Tibial nerve (tissue), 4 donors: Measurements from ENCODE around the gene SLC6A4. TPM values are rescaled to one million over a fixed set of nuclear protein-coding genes. Genes with fewer than 3 reads are reported as not detected.
"Not testable (repeated sequence)": the region's sequence is repeated elsewhere in the genome, so short reads cannot be mapped to it uniquely, and the experiment has no call there.

Experiments used
- DNase-seq, 2 donors: peaks; one replicate each; pipeline ENCODE4 v3.0.0-alpha.2; 2019; ENCODE audit warnings: low spot score in 2 of 2
- H3K27ac ChIP-seq, 4 donors: fragments of 200-600 bp; sonication (generic) in 3 of 4; one replicate each; pipeline ENCODE4 v1.5.1; 2017 to 2019; ENCODE audit warnings: mild to moderate bottlenecking in 1 of 4
- H3K27me3 ChIP-seq, 2 donors: fragments of 200-600 bp; sonication (generic) in 1 of 2; one replicate each; pipeline versions ENCODE4 v1.5.1 to v1.6.0; 2017 to 2019
- H3K36me3 ChIP-seq, 3 donors: fragments of 200-600 bp; sonication (generic); one replicate each; pipeline ENCODE4 v1.5.1; 2018 to 2019
- H3K4me1 ChIP-seq, 4 donors: fragments of 200-600 bp; sonication (generic) in 3 of 4; one replicate each; pipeline ENCODE4 v1.5.1; 2017 to 2019
- H3K4me3 ChIP-seq, 4 donors: fragments of 200-600 bp; sonication (generic) in 3 of 4; one replicate each; pipeline ENCODE4 v1.5.1; 2017 to 2019; ENCODE audit warnings: mild to moderate bottlenecking in 1 of 4, moderate library complexity in 1 of 4
- H3K9me3 ChIP-seq, 4 donors: fragments of 200-600 bp; sonication (generic) in 3 of 4; one replicate each; pipeline ENCODE4 v1.5.1; 2017 to 2019
- EP300 ChIP-seq, 2 donors: sonication (generic); formaldehyde crosslinking; IDR thresholded peaks; one replicate each; pipeline ENCODE4 v1.6.1; 2017; ENCODE audit warnings: antibody characterized with exemption in 2 of 2, mild to moderate bottlenecking in 1 of 2
- POLR2A ChIP-seq, 2 donors: fragments of 450-650 bp; IDR thresholded peaks; one replicate each; pipeline ENCODE4 v1.6.1; 2017; ENCODE audit warnings: antibody characterized with exemption in 2 of 2, mild to moderate bottlenecking in 2 of 2, moderate library complexity in 2 of 2
- WGBS, 2 donors: methylation state at CpG; one replicate each; pipeline ENCODE4 v1.1.5; 2018; 5-methylcytosine and 5-hydroxymethylcytosine counted together
- total RNA-seq, 4 donors: library from RNA; depleted of rRNA; stranded (reverse); fragments of >200 nt; gene quantifications; one replicate each; pipeline ENCODE4 v1.1.0, GENCODE V29; 2016
- TF ChIP-seq, protein P1 (sequence below), 5 experiments: fragments of 200-600 bp in 3 of 5; fragments of 450-650 bp in 2 of 5; sonication (generic) in 3 of 5; IDR thresholded peaks; one replicate each; pipeline ENCODE4 v1.5.1; 2016 to 2019; ENCODE audit warnings: antibody characterized with exemption in 5 of 5, mild to moderate bottlenecking in 3 of 5, moderate library complexity in 2 of 5

The SLC6A4 gene
- total RNA-seq, 4 donors from 2014 or later: under 0.01 to 4.0 (median 2.5) TPM

DNA sequence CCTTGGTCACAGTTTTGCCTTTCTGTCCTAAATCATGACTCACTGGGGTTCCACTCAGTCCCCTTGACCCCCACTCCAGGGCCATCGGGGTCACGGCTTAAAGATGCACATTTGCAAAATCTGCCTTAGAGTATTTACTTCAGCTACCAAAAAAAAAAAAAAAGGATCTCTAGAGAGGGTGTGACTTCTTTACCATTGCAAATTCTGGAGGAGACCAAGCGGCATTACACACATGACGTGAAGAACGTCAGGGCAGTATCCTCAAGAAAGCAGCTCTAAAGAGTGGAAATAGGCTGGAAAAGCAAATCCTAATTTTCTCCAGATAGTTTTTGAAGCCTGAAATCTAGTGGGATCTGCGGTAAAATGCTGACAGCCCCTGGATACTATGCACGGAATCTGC, 25.6 kb downstream of the SLC6A4 start:
- H3K27me3 ChIP-seq: no peaks in the 10 kb centered on the region
- WGBS, 2 donors: 82 to 83% methylated on average over 7 of the region's 7 CpGs

GRCh38 chr17:30208214-30208613, 27.3 kb downstream of the SLC6A4 start:
- 59 to 60% methylated on average over 3 of the region's 3 CpGs for WGBS, 2 donors
- no peaks in the 10 kb centered on the region for H3K27me3 ChIP-seq

More for the DNA sequence above, 25.6 kb downstream of the SLC6A4 start:
- TF ChIP-seq EP300 (IDR thresholded peaks at IDR 0.05) (no peak), POLR2A (IDR thresholded peaks at IDR 0.05) (no peak)
- TF ChIP-seq, protein P1, sequence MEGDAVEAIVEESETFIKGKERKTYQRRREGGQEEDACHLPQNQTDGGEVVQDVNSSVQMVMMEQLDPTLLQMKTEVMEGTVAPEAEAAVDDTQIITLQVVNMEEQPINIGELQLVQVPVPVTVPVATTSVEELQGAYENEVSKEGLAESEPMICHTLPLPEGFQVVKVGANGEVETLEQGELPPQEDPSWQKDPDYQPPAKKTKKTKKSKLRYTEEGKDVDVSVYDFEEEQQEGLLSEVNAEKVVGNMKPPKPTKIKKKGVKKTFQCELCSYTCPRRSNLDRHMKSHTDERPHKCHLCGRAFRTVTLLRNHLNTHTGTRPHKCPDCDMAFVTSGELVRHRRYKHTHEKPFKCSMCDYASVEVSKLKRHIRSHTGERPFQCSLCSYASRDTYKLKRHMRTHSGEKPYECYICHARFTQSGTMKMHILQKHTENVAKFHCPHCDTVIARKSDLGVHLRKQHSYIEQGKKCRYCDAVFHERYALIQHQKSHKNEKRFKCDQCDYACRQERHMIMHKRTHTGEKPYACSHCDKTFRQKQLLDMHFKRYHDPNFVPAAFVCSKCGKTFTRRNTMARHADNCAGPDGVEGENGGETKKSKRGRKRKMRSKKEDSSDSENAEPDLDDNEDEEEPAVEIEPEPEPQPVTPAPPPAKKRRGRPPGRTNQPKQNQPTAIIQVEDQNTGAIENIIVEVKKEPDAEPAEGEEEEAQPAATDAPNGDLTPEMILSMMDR (IDR thresholded peaks at IDR 0.05): no peak
- no peaks in the 10 kb centered on the region for H3K9me3 ChIP-seq
- H3K27ac ChIP-seq: no peak overlapping the region
- no peak overlapping the region for H3K4me3 ChIP-seq
- DNase-seq: no peak
- H3K36me3 ChIP-seq: no peaks in the 10 kb centered on the region
- H3K4me1 ChIP-seq: no peaks in the 10 kb centered on the region

DNA sequence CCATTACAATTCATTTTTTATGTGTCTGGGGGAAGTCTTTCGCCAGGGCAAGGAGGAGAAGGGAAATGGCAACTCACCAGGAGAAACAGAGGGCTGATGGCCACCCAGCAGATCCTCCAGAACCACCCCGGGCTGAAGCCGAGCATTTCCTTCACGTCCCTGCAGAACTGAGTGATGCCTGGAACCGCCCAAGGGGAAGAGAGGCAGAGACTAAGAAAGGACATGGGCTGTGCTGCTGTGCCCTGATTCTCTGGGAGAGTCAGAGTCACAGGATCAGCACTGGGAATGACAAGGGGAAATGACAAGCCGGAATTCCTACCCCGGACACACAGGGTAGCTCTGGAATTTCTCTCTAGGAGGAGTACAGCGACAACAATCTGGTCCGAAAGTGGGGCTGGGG, 27.8 kb downstream of the SLC6A4 start:
- no peak for DNase-seq
- H3K27ac ChIP-seq: no peak overlapping the region
- TF ChIP-seq EP300 (IDR thresholded peaks at IDR 0.05): no peak
- TF ChIP-seq, protein P1 (IDR thresholded peaks at IDR 0.05): no peak
- TF ChIP-seq POLR2A (IDR thresholded peaks at IDR 0.05): no peak
- 72 to 83% methylated on average over 7 to 9 of the region's 9 CpGs for WGBS, 2 donors
- no peaks in the 10 kb centered on the region for H3K4me1 ChIP-seq
- no peaks in the 10 kb centered on the region for H3K27me3 ChIP-seq
- no peak overlapping the region for H3K4me3 ChIP-seq
- no peaks in the 10 kb centered on the region for H3K9me3 ChIP-seq
- H3K36me3 ChIP-seq: no peaks in the 10 kb centered on the region

More at GRCh38 chr17:30208214-30208613, 27.3 kb downstream of the SLC6A4 start:
- Histone ChIP-seq H3K36me3 (no peaks in the 10 kb centered on the region), H3K9me3 (no peaks in the 10 kb centered on the region), H3K27ac (no peak overlapping the region), H3K4me1 (no peaks in the 10 kb centered on the region), H3K4me3 (no peak overlapping the region)
- no peak for DNase-seq
- no peak for TF ChIP-seq POLR2A (IDR thresholded peaks at IDR 0.05)
- TF ChIP-seq, protein P1 (IDR thresholded peaks at IDR 0.05): no peak
- TF ChIP-seq EP300 (IDR thresholded peaks at IDR 0.05): no peak

DNA sequence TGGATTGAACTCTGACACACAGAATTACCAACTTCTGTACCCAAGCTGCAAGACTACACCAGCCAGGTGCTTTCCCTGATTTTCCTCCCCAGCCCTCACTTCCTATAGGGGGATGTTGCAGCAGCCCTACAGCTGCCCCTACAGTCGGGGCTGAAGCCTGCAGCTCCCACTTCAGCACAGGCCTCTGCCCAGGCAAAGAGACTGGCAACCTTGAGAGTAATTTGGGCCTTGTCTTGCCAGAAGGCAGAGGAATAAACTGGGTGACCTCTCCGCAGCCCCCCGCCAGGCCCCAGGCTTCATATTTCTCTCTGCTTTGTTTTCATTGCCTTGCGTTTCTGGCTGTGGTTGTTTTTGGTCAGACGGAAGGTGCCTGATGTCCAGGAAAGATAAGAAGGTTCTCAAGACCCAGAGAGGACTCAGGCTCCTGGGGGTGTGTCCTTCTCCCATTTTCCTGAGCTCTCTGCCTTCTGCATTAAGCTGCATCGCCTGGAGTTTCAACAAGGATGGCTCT, 32.0 kb downstream of the SLC6A4 start:
- H3K9me3 ChIP-seq: no peaks in the 10 kb centered on the region
- no peak for TF ChIP-seq EP300 (IDR thresholded peaks at IDR 0.05)
- TF ChIP-seq, protein P1 (IDR thresholded peaks at IDR 0.05): no peak
- no peak for TF ChIP-seq POLR2A (IDR thresholded peaks at IDR 0.05)
- H3K27ac ChIP-seq: no peak overlapping the region
- 58 to 61% methylated on average over 6 of the region's 6 CpGs for WGBS, 2 donors
- no peaks in the 10 kb centered on the region for H3K4me1 ChIP-seq
- no peaks in the 10 kb centered on the region for H3K36me3 ChIP-seq
- no peak overlapping the region for H3K4me3 ChIP-seq
- no peaks in the 10 kb centered on the region for H3K27me3 ChIP-seq
- no peak for DNase-seq

GRCh38 chr17:30200656-30201055, 34.8 kb downstream of the SLC6A4 start:
- not testable (repeated sequence) for H3K27ac ChIP-seq, H3K9me3 ChIP-seq, DNase-seq, H3K4me3 ChIP-seq, H3K36me3 ChIP-seq, H3K4me1 ChIP-seq, H3K27me3 ChIP-seq
- WGBS, 2 donors: 88 to 90% methylated on average over 8 of the region's 9 CpGs

- Histone ChIP-seq H3K4me1 (no peaks in the 10 kb centered on the region), H3K4me3 (no peak overlapping the region), H3K27me3 (no peaks in the 10 kb centered on the region), H3K9me3 (no peaks in the 10 kb centered on the region), H3K27ac (no peak overlapping the region), H3K36me3 (no peaks in the 10 kb centered on the region)
- TF ChIP-seq, protein P1 (IDR thresholded peaks at IDR 0.05): no peak
- WGBS, 2 donors: 69 to 80% methylated on average over 10 of the region's 10 CpGs
- no peak for DNase-seq
Observed at GRCh38 chr17:30200106-30200505, 35.4 kb downstream of the SLC6A4 start.
